Putamen (tissue), 1 donor: ENCODE data around the gene TMSB4X.
"Not testable (repeated sequence)": the region's sequence is repeated elsewhere in the genome, so short reads cannot be mapped to it uniquely, and the experiment has no call there.

Source experiments
- DNase-seq: peaks from one replicate; pipeline ENCODE4 v3.0.0-alpha.2; 2016; ENCODE audit warnings: low spot score

TMSB4X gene

GRCh38 chrX:12997906-12998687 lies 23.2 kb downstream of the TMSB4X start:
- peak; percentile 87 for DNase-seq

GRCh38 chrX:12999422-12999821 lies 24.5 kb downstream of the TMSB4X start:
- DNase-seq = no peak

GRCh38 chrX:13000301-13000811 lies 25.4 kb downstream of the TMSB4X start:
- no peak for DNase-seq

GRCh38 chrX:13001097-13001496 lies 26.2 kb downstream of the TMSB4X start:
- no peak for DNase-seq

GRCh38 chrX:13001961-13002671 lies 27.2 kb downstream of the TMSB4X start:
- no peak for DNase-seq

GRCh38 chrX:13005661-13006473 lies 31.0 kb downstream of the TMSB4X start:
- no peak for DNase-seq

- DNase-seq = no peak
Measured at GRCh38 chrX:13007519-13008188, 32.7 kb downstream of the TMSB4X start.

GRCh38 chrX:13008189-13008533 lies 33.3 kb downstream of the TMSB4X start:
- no peak for DNase-seq

- no peak for DNase-seq
Measured at GRCh38 chrX:13008851-13009250, 33.9 kb downstream of the TMSB4X start.

- no peak for DNase-seq
Measured at GRCh38 chrX:13009273-13009672, 34.4 kb downstream of the TMSB4X start.

- no peak for DNase-seq
Measured at GRCh38 chrX:13009844-13010243, 34.9 kb downstream of the TMSB4X start.

GRCh38 chrX:13010546-13010945 lies 35.6 kb downstream of the TMSB4X start:
- DNase-seq = no peak

GRCh38 chrX:13013363-13014110 lies 38.6 kb downstream of the TMSB4X start:
- no peak for DNase-seq

GRCh38 chrX:13014111-13015096 lies 39.5 kb downstream of the TMSB4X start:
- no peak for DNase-seq

GRCh38 chrX:13015536-13016236 lies 40.8 kb downstream of the TMSB4X start:
- no peak for DNase-seq

GRCh38 chrX:13016731-13017130 lies 41.8 kb downstream of the TMSB4X start:
- not testable (repeated sequence) for DNase-seq

GRCh38 chrX:13022926-13023325 lies 48.0 kb downstream of the TMSB4X start:
- DNase-seq = no peak

GRCh38 chrX:13023567-13023966 lies 48.7 kb downstream of the TMSB4X start:
- DNase-seq = no peak

- DNase-seq = no peak
Measured at GRCh38 chrX:13023979-13024378, 49.1 kb downstream of the TMSB4X start.
